ENCODE results near the gene CNR2.
"Not testable (repeated sequence)": the region's sequence is repeated elsewhere in the genome, so short reads cannot be mapped to it uniquely, and the experiment has no call there.

Gene CNR2

GRCh38 chr1:23903754-23904153 lies 9.4 kb downstream of the CNR2 start:
- POLR2A ChIA-PET: no interaction called here
- CTCF ChIA-PET: no interaction called here
- no peak for TF ChIP-seq ARNT (IDR thresholded peaks at IDR 0.05)
- no peak for TF ChIP-seq NFRKB (IDR thresholded peaks at IDR 0.05)
- TF ChIP-seq L3MBTL2 (conservative IDR thresholded peaks at IDR 0.05): no peak
- no peak for TF ChIP-seq SUZ12 (IDR thresholded peaks at IDR 0.05)
- no peak for TF ChIP-seq SP1 (IDR thresholded peaks at IDR 0.05)
- TF ChIP-seq PKNOX1 (IDR thresholded peaks at IDR 0.05): no peak
- no peak for TF ChIP-seq FOXM1 (IDR thresholded peaks at IDR 0.05; ENCODE audit: borderline replicate concordance)
- TF ChIP-seq CTBP1 (IDR thresholded peaks at IDR 0.05; ENCODE audit: borderline replicate concordance): no peak
- no peak for DNase-seq (ENCODE audit: extremely low spot score)

- POLR2A ChIA-PET: no interaction called here
- CTCF ChIA-PET: no interaction called here
- no peak for DNase-seq (ENCODE audit: extremely low spot score)
- TF ChIP-seq LEF1 (IDR thresholded peaks at IDR 0.05; ENCODE audit: borderline replicate concordance): no peak
- TF ChIP-seq ELF4 (IDR thresholded peaks at IDR 0.05): no peak
- TF ChIP-seq BHLHE40 (IDR thresholded peaks at IDR 0.05; ENCODE audit: borderline replicate concordance): no peak
- no peak for TF ChIP-seq HDGF (IDR thresholded peaks at IDR 0.05; ENCODE audit: borderline replicate concordance)
- no peak for TF ChIP-seq SP1 (IDR thresholded peaks at IDR 0.05)
- TF ChIP-seq CTBP1 (IDR thresholded peaks at IDR 0.05; ENCODE audit: borderline replicate concordance): no peak
Observed at GRCh38 chr1:23902321-23903278, 10.6 kb downstream of the CNR2 start.

- POLR2A ChIA-PET; DNase-seq (ENCODE audit: extremely low spot score): not testable (repeated sequence)
- CTCF ChIA-PET: interaction anchor here (0.8 kb wide), 1 partner anchor 9 kb away, joined by 5 read pairs; no protein-coding TSS in a partner anchor
Observed at GRCh38 chr1:23900017-23900416, 13.1 kb downstream of the CNR2 start.

- ChIA-PET POLR2A (no interaction called here), CTCF (no interaction called here)
- no peak for DNase-seq (ENCODE audit: extremely low spot score)
- TF ChIP-seq BHLHE40 (IDR thresholded peaks at IDR 0.05; ENCODE audit: borderline replicate concordance) (no peak), ZNF384 (IDR thresholded peaks at IDR 0.05) (no peak), FOXM1 (IDR thresholded peaks at IDR 0.05; ENCODE audit: borderline replicate concordance) (no peak), CTBP1 (IDR thresholded peaks at IDR 0.05; ENCODE audit: borderline replicate concordance) (no peak), TARDBP (IDR thresholded peaks at IDR 0.05) (no peak), LEF1 (IDR thresholded peaks at IDR 0.05; ENCODE audit: borderline replicate concordance) (no peak), ARNT (IDR thresholded peaks at IDR 0.05) (no peak), L3MBTL2 (conservative IDR thresholded peaks at IDR 0.05) (no peak), ELF4 (IDR thresholded peaks at IDR 0.05) (no peak), HDGF (IDR thresholded peaks at IDR 0.05; ENCODE audit: borderline replicate concordance) (no peak), NFRKB (IDR thresholded peaks at IDR 0.05) (no peak), FOXA1 (IDR thresholded peaks at IDR 0.05) (no peak), PKNOX1 (IDR thresholded peaks at IDR 0.05) (no peak), SP1 (IDR thresholded peaks at IDR 0.05) (no peak), SUZ12 (IDR thresholded peaks at IDR 0.05) (no peak), FOXK2 (IDR thresholded peaks at IDR 0.05) (no peak)
Observed at GRCh38 chr1:23899070-23899469, 14.1 kb downstream of the CNR2 start.

- TF ChIP-seq PKNOX1 (IDR thresholded peaks at IDR 0.05): no peak
- TF ChIP-seq CTBP1 (IDR thresholded peaks at IDR 0.05; ENCODE audit: borderline replicate concordance): no peak
- TF ChIP-seq FOXM1 (IDR thresholded peaks at IDR 0.05; ENCODE audit: borderline replicate concordance): no peak
- no peak for TF ChIP-seq HDGF (IDR thresholded peaks at IDR 0.05; ENCODE audit: borderline replicate concordance)
- no peak for TF ChIP-seq FOXK2 (IDR thresholded peaks at IDR 0.05)
- no peak for TF ChIP-seq BHLHE40 (IDR thresholded peaks at IDR 0.05; ENCODE audit: borderline replicate concordance)
- ChIA-PET POLR2A (interaction anchor here (0.7 to 1.0 kb wide), 2 partner anchors 10 to 119 kb away, joined by 3 read pairs; partner anchors contain the start of gene PITHD1), CTCF (interaction anchor here (0.5 to 1.1 kb wide), 3 partner anchors 48 to 302 kb away, joined by 3 read pairs; no protein-coding TSS in a partner anchor)
Observed at GRCh38 chr1:23897083-23897482, 16.1 kb downstream of the CNR2 start.

GRCh38 chr1:23896491-23896890 lies 16.7 kb downstream of the CNR2 start:
- no peak for DNase-seq (ENCODE audit: extremely low spot score)
- ChIA-PET CTCF (interaction anchor here (0.5 to 1.1 kb wide), 3 partner anchors 47 to 302 kb away, joined by 3 read pairs; no protein-coding TSS in a partner anchor), POLR2A (interaction anchor here (0.7 to 1.0 kb wide), 2 partner anchors 10 to 119 kb away, joined by 3 read pairs; partner anchors contain the start of gene PITHD1)
- TF ChIP-seq PKNOX1 (IDR thresholded peaks at IDR 0.05) (no peak), TARDBP (IDR thresholded peaks at IDR 0.05) (no peak), CTBP1 (IDR thresholded peaks at IDR 0.05; ENCODE audit: borderline replicate concordance) (no peak), FOXM1 (IDR thresholded peaks at IDR 0.05; ENCODE audit: borderline replicate concordance) (no peak), ZNF384 (IDR thresholded peaks at IDR 0.05) (no peak), ARNT (IDR thresholded peaks at IDR 0.05) (no peak), L3MBTL2 (conservative IDR thresholded peaks at IDR 0.05) (no peak), HDGF (IDR thresholded peaks at IDR 0.05; ENCODE audit: borderline replicate concordance) (no peak), ELF4 (IDR thresholded peaks at IDR 0.05) (no peak), NFRKB (IDR thresholded peaks at IDR 0.05) (no peak), LEF1 (IDR thresholded peaks at IDR 0.05; ENCODE audit: borderline replicate concordance) (no peak), SUZ12 (IDR thresholded peaks at IDR 0.05) (no peak), BHLHE40 (IDR thresholded peaks at IDR 0.05; ENCODE audit: borderline replicate concordance) (no peak), FOXK2 (IDR thresholded peaks at IDR 0.05) (no peak)

More at GRCh38 chr1:23897083-23897482, 16.1 kb downstream of the CNR2 start:
- DNase-seq (ENCODE audit: extremely low spot score): no peak

All from HEK293T (cell line).